HEK293 (cell line): ENCODE results near the gene PTPRA.

ENCODE experiments used
- CTCF ChIA-PET: fragments of 350-600 bp; formaldehyde crosslinking; extraction: SDS; loops from one replicate; lab custom pipeline; 2021; ENCODE audit warnings: antibody characterized with exemption; lab: Yijun Ruan, JAX
- POLR2A ChIA-PET: fragments of 300-600 bp; formaldehyde crosslinking; extraction: SDS; loops from one replicate; lab custom pipeline; 2020; ENCODE audit warnings: antibody characterized with exemption, inconsistent platforms; lab: Yijun Ruan, JAX
- H3K27ac ChIP-seq: fragments of 200-500 bp; sonication (Bioruptor generic); 2 replicates; pipeline ENCODE4 v1.5.1; 2014; ENCODE audit warnings: low read depth, low read length, control low read depth, inconsistent platforms; ENCODE audit errors: extremely low read depth
- H3K36me3 ChIP-seq, 2 experiments: fragments of 200-500 bp in 1 of 2; sonication (Bioruptor generic) in 1 of 2; 1 replicate in 1 of 2; 2 replicates in 1 of 2; pipeline ENCODE4 v1.5.1; 2014 to 2017; ENCODE audit warnings: inconsistent platforms in 2 of 2, low read length in 2 of 2; ENCODE audit not compliant: control insufficient read depth in 2 of 2, insufficient read depth in 1 of 2
- H3K4me1 ChIP-seq: fragments of 200-500 bp; sonication (Bioruptor generic); 2 replicates; pipeline ENCODE4 v1.5.1; 2014; ENCODE audit warnings: mild to moderate bottlenecking, low read length, inconsistent platforms; ENCODE audit not compliant: control insufficient read depth, insufficient read depth
- H3K4me3 ChIP-seq: 2 replicates; pipeline ENCODE4 v1.5.1; 2011; ENCODE audit warnings: low read depth, mild to moderate bottlenecking, control low read depth, low read length, moderate library complexity
- H3K9me3 ChIP-seq: fragments of 200-500 bp; sonication (Bioruptor generic); 2 replicates; pipeline ENCODE4 v1.5.1; 2014; ENCODE audit warnings: low read depth, low read length, inconsistent platforms; ENCODE audit not compliant: control insufficient read depth, insufficient read depth
- BCL11B ChIP-seq: fragments of 450-650 bp; formaldehyde crosslinking; IDR thresholded peaks from 2 replicates; pipeline ENCODE4 v1.5.1; 2016; ENCODE audit warnings: low read depth, missing biosample characterization, missing genetic modification characterization
- HOXD13 ChIP-seq: sonication (generic); formaldehyde crosslinking; IDR thresholded peaks from 2 replicates; pipeline ENCODE4 v1.8.0; 2022; ENCODE audit warnings: missing genetic modification reagents, borderline replicate concordance
- PRDM1 ChIP-seq: fragments of 450-650 bp; formaldehyde crosslinking; IDR thresholded peaks from 2 replicates; pipeline ENCODE4; 2016; ENCODE audit warnings: missing biosample characterization, missing genetic modification characterization
- RBAK ChIP-seq: fragments of 450-650 bp; formaldehyde crosslinking; IDR thresholded peaks from 2 replicates; pipeline ENCODE4 v1.5.1; 2016; ENCODE audit warnings: missing biosample characterization, missing genetic modification characterization
- ZBTB17 ChIP-seq: fragments of 450-650 bp; formaldehyde crosslinking; IDR thresholded peaks from 2 replicates; pipeline ENCODE4 v1.5.1; 2016; ENCODE audit warnings: missing biosample characterization, missing genetic modification characterization
- ZBTB20 ChIP-seq: fragments of 450-650 bp; formaldehyde crosslinking; IDR thresholded peaks from 2 replicates; pipeline ENCODE4 v1.5.1; 2016; ENCODE audit warnings: missing biosample characterization, missing genetic modification characterization
- ZBTB8A ChIP-seq: fragments of 450-650 bp; formaldehyde crosslinking; IDR thresholded peaks from 2 replicates; pipeline ENCODE4 v1.5.1; 2016; ENCODE audit warnings: missing biosample characterization, missing genetic modification characterization
- ZNF146 ChIP-seq: fragments of 450-650 bp; formaldehyde crosslinking; IDR thresholded peaks from 2 replicates; pipeline ENCODE4 v1.5.1; 2016; ENCODE audit warnings: missing biosample characterization, missing genetic modification characterization
- ZNF174 ChIP-seq: fragments of 450-650 bp; formaldehyde crosslinking; IDR thresholded peaks from 2 replicates; pipeline ENCODE4 v1.5.0; 2017; ENCODE audit warnings: missing biosample characterization, mild to moderate bottlenecking, missing genetic modification characterization
- ZNF175 ChIP-seq: fragments of 450-650 bp; formaldehyde crosslinking; IDR thresholded peaks from 2 replicates; pipeline ENCODE4 v1.5.1; 2016; ENCODE audit warnings: missing biosample characterization, missing genetic modification characterization
- ZNF2 ChIP-seq: fragments of 450-650 bp; formaldehyde crosslinking; IDR thresholded peaks from 2 replicates; pipeline ENCODE4 v1.5.1; 2016; ENCODE audit warnings: missing biosample characterization, missing genetic modification characterization
- ZNF311 ChIP-seq: fragments of 450-650 bp; formaldehyde crosslinking; IDR thresholded peaks from 2 replicates; pipeline ENCODE4 v1.5.1; 2017; ENCODE audit warnings: missing biosample characterization, missing genetic modification characterization, borderline replicate concordance
- ZNF423 ChIP-seq: fragments of 450-650 bp; formaldehyde crosslinking; IDR thresholded peaks from 2 replicates; pipeline ENCODE4 v1.5.1; 2016; ENCODE audit warnings: missing biosample characterization, missing genetic modification characterization
- ZNF510 ChIP-seq: fragments of 450-650 bp; formaldehyde crosslinking; IDR thresholded peaks from 2 replicates; pipeline ENCODE4 v1.5.1; 2018; ENCODE audit warnings: mild to moderate bottlenecking, missing genetic modification characterization, missing biosample characterization; ENCODE audit not compliant: insufficient replicate concordance
- ZNF530 ChIP-seq: fragments of 450-650 bp; formaldehyde crosslinking; IDR thresholded peaks from 2 replicates; pipeline ENCODE4 v1.5.1; 2016; ENCODE audit warnings: low read depth, missing biosample characterization, missing genetic modification characterization
- ZNF571 ChIP-seq: fragments of 450-650 bp; formaldehyde crosslinking; IDR thresholded peaks from 2 replicates; pipeline ENCODE4 v1.5.0; 2017; ENCODE audit warnings: missing biosample characterization, missing genetic modification characterization
- ZNF626 ChIP-seq: fragments of 450-650 bp; sonication (Bioruptor Pico); formaldehyde crosslinking; IDR thresholded peaks from 2 replicates; pipeline ENCODE4 v1.5.1; 2018; ENCODE audit warnings: missing biosample characterization, missing genetic modification characterization, inconsistent platforms
- ZNF658 ChIP-seq: fragments of 450-650 bp; formaldehyde crosslinking; IDR thresholded peaks from 2 replicates; pipeline ENCODE4; 2016; ENCODE audit warnings: missing biosample characterization, missing genetic modification characterization
- ZNF830 ChIP-seq: fragments of 450-650 bp; IDR thresholded peaks from 2 replicates; pipeline ENCODE4 v1.5.0; 2018; ENCODE audit warnings: missing biosample characterization, missing genetic modification characterization, low read depth, mild to moderate bottlenecking, moderate library complexity
- TF ChIP-seq, protein P1 (sequence below): fragments of 450-650 bp; formaldehyde crosslinking; IDR thresholded peaks from 2 replicates; pipeline ENCODE4 v1.5.1; 2016; ENCODE audit warnings: missing biosample characterization, missing genetic modification characterization, borderline replicate concordance
- TF ChIP-seq, protein P2 (sequence below): fragments of 450-650 bp; formaldehyde crosslinking; IDR thresholded peaks from 2 replicates; pipeline ENCODE4 v1.5.1; 2017; ENCODE audit warnings: missing biosample characterization, missing genetic modification characterization
- TF ChIP-seq, protein P3 (sequence below): fragments of 450-650 bp; formaldehyde crosslinking; IDR thresholded peaks from 2 replicates; pipeline ENCODE4 v1.5.1; 2016; ENCODE audit warnings: missing biosample characterization, missing genetic modification characterization

Gene PTPRA

GRCh38 chr20:2846698-2847097, 26.6 kb upstream of the PTPRA start:
- ChIA-PET POLR2A (interaction anchor here (0.6 kb wide), 1 partner anchor 88 kb away, joined by 3 read pairs; no protein-coding TSS in a partner anchor), CTCF (interaction anchor here (12.0 kb wide), 1 partner anchor 90 kb away, joined by 159 read pairs; no protein-coding TSS in a partner anchor)
- no peaks in the 10 kb centered on the region for H3K9me3 ChIP-seq
- no peaks in the 10 kb centered on the region for H3K4me1 ChIP-seq
- peaks cover 0 to 9% of the 10 kb centered on the region in 2 experiments; a peak in 2 of 3 replicates for H3K36me3 ChIP-seq
- TF ChIP-seq ZNF571 (tag by site-specific recombination) (no peak), ZNF830 (tag by site-specific recombination) (no peak), PRDM1 (tag by site-specific recombination) (no peak), ZNF530 (tag by site-specific recombination) (no peak), ZNF626 (tag by site-specific recombination) (no peak), ZNF146 (tag by site-specific recombination) (no peak), ZNF311 (tag by site-specific recombination) (no peak)
- H3K27ac ChIP-seq: no peak overlapping the region
- H3K4me3 ChIP-seq: no peak overlapping the region

DNA sequence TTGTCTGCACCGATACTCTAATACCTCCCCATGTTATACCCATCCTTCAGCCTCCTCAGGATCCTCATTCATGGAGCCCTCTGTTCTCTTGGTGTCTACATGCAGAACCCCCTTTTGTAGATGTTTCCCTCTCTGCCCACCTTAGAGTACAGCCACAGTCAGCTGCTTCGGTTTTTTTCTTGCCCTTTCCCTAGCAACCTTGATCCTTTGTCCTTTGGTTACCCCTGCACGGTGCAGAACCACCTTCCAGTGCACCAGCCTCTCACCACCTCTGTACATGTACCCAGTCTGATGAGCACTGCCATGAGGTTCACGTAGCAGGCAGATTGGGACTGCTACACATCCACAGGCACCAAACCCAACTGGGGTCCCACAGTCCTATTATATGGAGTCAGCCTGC, 25.5 kb upstream of the PTPRA start:
- Histone ChIP-seq H3K4me1 (no peaks in the 10 kb centered on the region), H3K27ac (no peak overlapping the region), H3K9me3 (no peaks in the 10 kb centered on the region), H3K36me3 (peaks cover 0 to 9% of the 10 kb centered on the region in 2 experiments; a peak in 2 of 3 replicates), H3K4me3 (no peak overlapping the region)
- CTCF ChIA-PET: interaction anchor here (0.7 to 12.0 kb wide), 2 partner anchors 92 to 905 kb away, joined by 3 to 159 read pairs; no protein-coding TSS in a partner anchor
- POLR2A ChIA-PET: no interaction called here
- TF ChIP-seq ZNF658 (tag by site-specific recombination) (no peak), ZBTB20 (no peak), ZNF175 (tag by site-specific recombination) (no peak), ZNF174 (tag by site-specific recombination) (no peak), ZNF2 (tag by site-specific recombination) (no peak), ZNF510 (tag by site-specific recombination) (no peak), HOXD13 (CRISPR knock-in tag) (no peak), BCL11B (tag by site-specific recombination) (no peak), ZBTB8A (tag by site-specific recombination) (no peak), RBAK (tag by site-specific recombination) (no peak), ZBTB17 (tag by site-specific recombination) (no peak), ZNF423 (tag by site-specific recombination) (no peak)
- TF ChIP-seq, protein P1, sequence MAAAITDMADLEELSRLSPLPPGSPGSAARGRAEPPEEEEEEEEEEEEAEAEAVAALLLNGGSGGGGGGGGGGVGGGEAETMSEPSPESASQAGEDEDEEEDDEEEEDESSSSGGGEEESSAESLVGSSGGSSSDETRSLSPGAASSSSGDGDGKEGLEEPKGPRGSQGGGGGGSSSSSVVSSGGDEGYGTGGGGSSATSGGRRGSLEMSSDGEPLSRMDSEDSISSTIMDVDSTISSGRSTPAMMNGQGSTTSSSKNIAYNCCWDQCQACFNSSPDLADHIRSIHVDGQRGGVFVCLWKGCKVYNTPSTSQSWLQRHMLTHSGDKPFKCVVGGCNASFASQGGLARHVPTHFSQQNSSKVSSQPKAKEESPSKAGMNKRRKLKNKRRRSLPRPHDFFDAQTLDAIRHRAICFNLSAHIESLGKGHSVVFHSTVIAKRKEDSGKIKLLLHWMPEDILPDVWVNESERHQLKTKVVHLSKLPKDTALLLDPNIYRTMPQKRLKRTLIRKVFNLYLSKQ (tag by site-specific recombination): no peak
- TF ChIP-seq, protein P2, sequence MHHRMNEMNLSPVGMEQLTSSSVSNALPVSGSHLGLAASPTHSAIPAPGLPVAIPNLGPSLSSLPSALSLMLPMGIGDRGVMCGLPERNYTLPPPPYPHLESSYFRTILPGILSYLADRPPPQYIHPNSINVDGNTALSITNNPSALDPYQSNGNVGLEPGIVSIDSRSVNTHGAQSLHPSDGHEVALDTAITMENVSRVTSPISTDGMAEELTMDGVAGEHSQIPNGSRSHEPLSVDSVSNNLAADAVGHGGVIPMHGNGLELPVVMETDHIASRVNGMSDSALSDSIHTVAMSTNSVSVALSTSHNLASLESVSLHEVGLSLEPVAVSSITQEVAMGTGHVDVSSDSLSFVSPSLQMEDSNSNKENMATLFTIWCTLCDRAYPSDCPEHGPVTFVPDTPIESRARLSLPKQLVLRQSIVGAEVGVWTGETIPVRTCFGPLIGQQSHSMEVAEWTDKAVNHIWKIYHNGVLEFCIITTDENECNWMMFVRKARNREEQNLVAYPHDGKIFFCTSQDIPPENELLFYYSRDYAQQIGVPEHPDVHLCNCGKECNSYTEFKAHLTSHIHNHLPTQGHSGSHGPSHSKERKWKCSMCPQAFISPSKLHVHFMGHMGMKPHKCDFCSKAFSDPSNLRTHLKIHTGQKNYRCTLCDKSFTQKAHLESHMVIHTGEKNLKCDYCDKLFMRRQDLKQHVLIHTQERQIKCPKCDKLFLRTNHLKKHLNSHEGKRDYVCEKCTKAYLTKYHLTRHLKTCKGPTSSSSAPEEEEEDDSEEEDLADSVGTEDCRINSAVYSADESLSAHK: no peak
- TF ChIP-seq, protein P3, sequence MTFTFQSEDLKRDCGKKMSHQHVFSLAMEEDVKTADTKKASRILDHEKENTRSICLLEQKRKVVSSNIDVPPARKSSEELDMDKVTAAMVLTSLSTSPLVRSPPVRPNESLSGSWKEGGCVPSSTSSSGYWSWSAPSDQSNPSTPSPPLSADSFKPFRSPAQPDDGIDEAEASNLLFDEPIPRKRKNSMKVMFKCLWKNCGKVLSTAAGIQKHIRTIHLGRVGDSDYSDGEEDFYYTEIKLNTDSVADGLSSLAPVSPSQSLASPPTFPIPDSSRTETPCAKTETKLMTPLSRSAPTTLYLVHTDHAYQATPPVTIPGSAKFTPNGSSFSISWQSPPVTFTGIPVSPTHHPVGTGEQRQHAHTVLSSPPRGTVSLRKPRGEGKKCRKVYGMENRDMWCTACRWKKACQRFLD (tag by site-specific recombination): no peak
